Thyroid gland (tissue), 4 donors: ENCODE data around the gene PPP2R2B. TPM values are rescaled to one million over a fixed set of nuclear protein-coding genes. Genes with fewer than 3 reads are reported as not detected.

ENCODE experiments used
- DNase-seq, 2 donors: peaks; one replicate each; pipeline ENCODE4 v3.0.0-alpha.2; 2019
- H3K27ac ChIP-seq, 3 donors: fragments of 200-600 bp; sonication (generic); 1 replicate in 2 of 3; 2 replicates in 1 of 3; pipeline ENCODE4 v1.5.1; 2016 to 2019; ENCODE audit warnings: mild to moderate bottlenecking in 1 of 3, moderate library complexity in 1 of 3
- H3K27me3 ChIP-seq: fragments of 200-600 bp; sonication (generic); one replicate; pipeline ENCODE4 v1.5.1; 2019
- H3K36me3 ChIP-seq, 2 donors: fragments of 200-600 bp; sonication (generic); one replicate each; pipeline ENCODE4 v1.5.1; 2016 to 2019
- H3K4me1 ChIP-seq, 2 donors: fragments of 200-600 bp; sonication (generic); one replicate each; pipeline ENCODE4 v1.5.1; 2017 to 2019
- H3K4me3 ChIP-seq, 3 donors: fragments of 200-600 bp; sonication (generic); replicated peaks in 1 of 3; 1 replicate in 2 of 3; 2 replicates in 1 of 3; pipeline ENCODE4 v1.5.1; 2016; ENCODE audit warnings: mild to moderate bottlenecking in 1 of 3
- H3K9me3 ChIP-seq: fragments of 200-600 bp; sonication (generic); one replicate; pipeline ENCODE4 v1.5.1; 2017
- POLR2A ChIP-seq, 2 donors: fragments of 450-650 bp; IDR thresholded peaks; one replicate each; pipeline ENCODE4 v1.6.1; 2017; ENCODE audit warnings: antibody characterized with exemption in 2 of 2, mild to moderate bottlenecking in 2 of 2, moderate library complexity in 1 of 2
- WGBS, 2 donors: methylation state at CpG; one replicate each; pipeline ENCODE4 v1.1.5; 2017; 5-methylcytosine and 5-hydroxymethylcytosine counted together
- intact Hi-C: fragments of 100-400 bp; cut with DNase I; formaldehyde crosslinking; loops from one replicate; pipeline ENCODE4 v1.15.1; 2023
- total RNA-seq, 4 donors: library from RNA; depleted of rRNA; stranded (reverse); fragments of >200 nt; gene quantifications; one replicate each; pipeline ENCODE4 v1.2.3, GENCODE V29; 2016
- TF ChIP-seq, protein P1 (sequence below), 6 experiments: fragments of 200-600 bp in 3 of 6; fragments of 450-650 bp in 3 of 6; sonication (generic) in 3 of 6; IDR thresholded peaks; one replicate each; pipeline ENCODE4 v1.5.1; 2016 to 2019; ENCODE audit warnings: antibody characterized with exemption in 6 of 6, mild to moderate bottlenecking in 2 of 6, inconsistent platforms in 1 of 6, moderate library complexity in 1 of 6

The PPP2R2B gene
- total RNA-seq, 4 donors from 2014 or later = 1.1 to 5.0 (median 2.9) TPM

DNA sequence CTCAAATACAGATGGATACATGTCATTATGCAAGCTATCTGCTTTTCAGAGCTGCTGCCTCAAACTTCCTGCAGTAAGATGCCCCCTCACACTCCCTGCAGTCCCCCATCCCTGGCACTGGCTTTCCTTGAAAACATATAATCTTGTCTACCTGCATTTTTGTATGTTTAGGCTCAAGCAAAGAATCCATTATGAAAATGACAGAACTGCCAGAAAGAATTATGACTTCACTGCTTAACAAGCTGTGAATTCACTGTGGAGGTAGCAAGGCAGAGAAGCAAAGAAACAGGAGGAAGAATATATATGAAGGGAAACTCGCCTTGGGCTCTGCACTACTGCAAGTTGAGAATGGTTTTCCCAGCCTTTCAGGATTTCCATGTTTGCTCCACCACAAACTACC lies 39.4 kb upstream of the PPP2R2B start:
- TF ChIP-seq, protein P1, sequence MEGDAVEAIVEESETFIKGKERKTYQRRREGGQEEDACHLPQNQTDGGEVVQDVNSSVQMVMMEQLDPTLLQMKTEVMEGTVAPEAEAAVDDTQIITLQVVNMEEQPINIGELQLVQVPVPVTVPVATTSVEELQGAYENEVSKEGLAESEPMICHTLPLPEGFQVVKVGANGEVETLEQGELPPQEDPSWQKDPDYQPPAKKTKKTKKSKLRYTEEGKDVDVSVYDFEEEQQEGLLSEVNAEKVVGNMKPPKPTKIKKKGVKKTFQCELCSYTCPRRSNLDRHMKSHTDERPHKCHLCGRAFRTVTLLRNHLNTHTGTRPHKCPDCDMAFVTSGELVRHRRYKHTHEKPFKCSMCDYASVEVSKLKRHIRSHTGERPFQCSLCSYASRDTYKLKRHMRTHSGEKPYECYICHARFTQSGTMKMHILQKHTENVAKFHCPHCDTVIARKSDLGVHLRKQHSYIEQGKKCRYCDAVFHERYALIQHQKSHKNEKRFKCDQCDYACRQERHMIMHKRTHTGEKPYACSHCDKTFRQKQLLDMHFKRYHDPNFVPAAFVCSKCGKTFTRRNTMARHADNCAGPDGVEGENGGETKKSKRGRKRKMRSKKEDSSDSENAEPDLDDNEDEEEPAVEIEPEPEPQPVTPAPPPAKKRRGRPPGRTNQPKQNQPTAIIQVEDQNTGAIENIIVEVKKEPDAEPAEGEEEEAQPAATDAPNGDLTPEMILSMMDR (IDR thresholded peaks at IDR 0.05) = no peak
- no peak for TF ChIP-seq POLR2A (IDR thresholded peaks at IDR 0.05)
- H3K4me3 ChIP-seq = no peak overlapping the region
- H3K4me1 ChIP-seq = no peaks in the 10 kb centered on the region
- intact Hi-C loops = no loop called here
- no peaks in the 10 kb centered on the region for H3K9me3 ChIP-seq
- 77 to 83% methylated on average over 1 of the region's 1 CpG for WGBS, 2 donors
- no peaks in the 10 kb centered on the region for H3K27me3 ChIP-seq
- no peak overlapping the region for H3K27ac ChIP-seq
- H3K36me3 ChIP-seq = no peaks in the 10 kb centered on the region
- no peak for DNase-seq

DNA sequence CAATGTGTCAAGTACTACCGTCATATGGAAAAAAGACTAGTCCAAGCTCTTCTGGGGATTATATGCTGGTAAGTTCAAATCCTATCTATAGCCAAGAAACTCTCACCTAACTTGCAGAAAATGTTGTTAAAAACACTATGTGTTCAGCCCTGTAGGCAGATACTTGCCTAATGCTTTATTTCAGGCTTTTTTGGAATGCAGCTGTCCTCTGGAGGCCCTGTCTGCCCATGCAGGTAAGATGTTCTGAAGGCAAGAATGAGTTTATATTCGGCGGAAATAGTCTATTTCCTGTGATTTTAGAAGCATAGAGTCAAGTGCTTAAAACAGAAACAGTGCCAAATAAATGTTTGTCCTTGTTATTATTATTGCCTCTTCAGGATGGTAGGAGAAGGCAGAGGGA lies 34.3 kb upstream of the PPP2R2B start:
- no peaks in the 10 kb centered on the region for H3K27me3 ChIP-seq
- H3K4me1 ChIP-seq = no peaks in the 10 kb centered on the region
- H3K27ac ChIP-seq = no peak overlapping the region
- H3K9me3 ChIP-seq = no peaks in the 10 kb centered on the region
- DNase-seq = no peak
- 75 to 82% methylated on average over 3 of the region's 3 CpGs for WGBS, 2 donors
- H3K4me3 ChIP-seq = no peak overlapping the region
- intact Hi-C loops = no loop called here
- no peaks in the 10 kb centered on the region for H3K36me3 ChIP-seq
- no peak for TF ChIP-seq POLR2A (IDR thresholded peaks at IDR 0.05)
- TF ChIP-seq, protein P1 (IDR thresholded peaks at IDR 0.05) = no peak

DNA sequence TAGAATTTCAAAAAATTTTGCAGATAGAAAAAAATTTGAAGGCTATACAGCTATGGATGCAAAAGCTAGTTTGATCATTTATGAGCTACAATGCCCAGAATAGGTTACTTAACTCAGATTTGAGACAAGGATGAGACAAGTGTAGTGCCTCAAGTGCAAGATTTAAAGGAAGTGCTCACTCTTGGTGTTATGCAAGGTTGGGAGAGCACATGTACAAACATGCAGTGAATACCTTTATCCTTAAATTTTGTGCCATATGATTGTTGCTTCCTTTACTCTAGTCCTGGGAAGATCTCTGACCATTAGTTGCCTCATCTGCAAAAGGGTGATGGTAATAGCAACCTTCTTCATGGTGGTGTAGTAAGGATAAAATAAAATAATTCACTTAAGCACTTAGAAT lies 31.7 kb upstream of the PPP2R2B start:
- no peaks in the 10 kb centered on the region for H3K36me3 ChIP-seq
- DNase-seq = no peak
- no peaks in the 10 kb centered on the region for H3K9me3 ChIP-seq
- intact Hi-C loops = no loop called here
- no peaks in the 10 kb centered on the region for H3K4me1 ChIP-seq
- H3K27ac ChIP-seq = no peak overlapping the region
- H3K27me3 ChIP-seq = no peaks in the 10 kb centered on the region
- no peak overlapping the region for H3K4me3 ChIP-seq
- TF ChIP-seq POLR2A (IDR thresholded peaks at IDR 0.05) = no peak
- TF ChIP-seq, protein P1 (IDR thresholded peaks at IDR 0.05) = no peak

DNA sequence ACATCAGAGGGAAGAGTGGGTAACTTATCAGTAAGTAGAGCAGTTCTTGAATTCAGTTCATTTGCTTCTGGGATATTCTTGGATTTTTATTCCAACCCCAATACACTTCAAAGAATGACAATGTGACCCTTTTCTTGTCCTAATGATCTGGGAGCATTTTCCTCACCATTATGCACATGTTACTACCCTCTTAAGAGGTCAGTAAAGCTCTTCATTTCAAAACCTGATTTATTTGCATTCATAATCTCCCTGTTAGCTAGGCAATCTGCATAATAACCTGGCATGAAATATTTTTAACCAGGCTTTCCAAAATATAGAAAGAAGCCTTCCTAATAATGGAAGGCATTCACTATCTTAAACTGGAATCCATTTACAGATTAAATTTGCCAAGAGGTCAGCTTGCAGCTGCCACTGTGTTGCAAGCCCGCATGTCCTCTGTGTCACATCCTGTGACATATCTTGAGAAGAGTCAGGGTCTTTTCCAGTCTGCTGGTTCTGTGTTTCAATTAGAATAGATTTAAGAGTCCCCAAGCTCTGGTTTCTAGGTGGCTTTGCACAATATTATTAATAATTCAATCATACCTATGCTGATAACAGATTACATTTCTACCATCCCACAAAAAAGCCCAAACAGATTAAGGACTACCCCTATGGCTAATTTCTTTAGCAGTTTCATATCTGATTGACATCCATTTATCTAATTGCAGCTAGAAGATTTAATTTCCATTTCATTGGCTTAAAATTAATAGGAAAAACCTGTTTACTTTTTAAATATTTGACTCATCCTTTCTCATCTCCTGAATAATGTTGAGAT lies 30.9 kb upstream of the PPP2R2B start:
- no peak for TF ChIP-seq POLR2A (IDR thresholded peaks at IDR 0.05)
- no peak for DNase-seq
- 79 to 88% methylated on average over 1 of the region's 1 CpG for WGBS, 2 donors

DNA sequence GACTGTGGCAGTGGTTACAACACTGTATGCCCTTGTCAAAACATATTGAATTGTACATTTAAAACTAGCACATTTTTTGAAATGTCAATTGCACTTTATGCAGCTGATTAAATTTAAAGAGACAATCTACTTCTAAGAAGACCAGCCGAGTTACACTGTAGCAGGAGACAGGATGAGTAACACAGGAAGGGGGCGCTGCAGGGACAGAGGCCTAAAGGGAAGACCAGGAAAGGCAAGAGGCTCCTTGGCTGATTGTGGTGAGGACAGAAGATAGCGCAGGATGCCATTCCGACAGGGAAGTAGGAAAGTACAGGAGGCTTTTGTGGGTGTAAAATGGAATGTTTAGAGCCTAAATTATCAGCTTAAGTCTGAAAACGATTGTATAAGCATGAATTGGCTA lies 28.2 kb upstream of the PPP2R2B start:
- Histone ChIP-seq H3K36me3 (no peaks in the 10 kb centered on the region), H3K4me1 (no peaks in the 10 kb centered on the region), H3K27ac (no peak overlapping the region), H3K9me3 (no peaks in the 10 kb centered on the region), H3K27me3 (no peaks in the 10 kb centered on the region), H3K4me3 (no peak overlapping the region)
- TF ChIP-seq POLR2A (IDR thresholded peaks at IDR 0.05) = no peak
- TF ChIP-seq, protein P1 (IDR thresholded peaks at IDR 0.05) = no peak
- intact Hi-C loops = no loop called here
- 69 to 72% methylated on average over 5 of the region's 5 CpGs for WGBS, 2 donors
- DNase-seq = no peak

More for the DNA sequence above, 30.9 kb upstream of the PPP2R2B start:
- no peak overlapping the region for H3K4me3 ChIP-seq
- H3K36me3 ChIP-seq = no peaks in the 10 kb centered on the region
- no peak overlapping the region for H3K27ac ChIP-seq
- intact Hi-C loops = no loop called here
- no peaks in the 10 kb centered on the region for H3K9me3 ChIP-seq
- no peaks in the 10 kb centered on the region for H3K27me3 ChIP-seq
- H3K4me1 ChIP-seq = no peaks in the 10 kb centered on the region
